Measurements from ENCODE around the gene EVC2.

EVC2 gene

DNA sequence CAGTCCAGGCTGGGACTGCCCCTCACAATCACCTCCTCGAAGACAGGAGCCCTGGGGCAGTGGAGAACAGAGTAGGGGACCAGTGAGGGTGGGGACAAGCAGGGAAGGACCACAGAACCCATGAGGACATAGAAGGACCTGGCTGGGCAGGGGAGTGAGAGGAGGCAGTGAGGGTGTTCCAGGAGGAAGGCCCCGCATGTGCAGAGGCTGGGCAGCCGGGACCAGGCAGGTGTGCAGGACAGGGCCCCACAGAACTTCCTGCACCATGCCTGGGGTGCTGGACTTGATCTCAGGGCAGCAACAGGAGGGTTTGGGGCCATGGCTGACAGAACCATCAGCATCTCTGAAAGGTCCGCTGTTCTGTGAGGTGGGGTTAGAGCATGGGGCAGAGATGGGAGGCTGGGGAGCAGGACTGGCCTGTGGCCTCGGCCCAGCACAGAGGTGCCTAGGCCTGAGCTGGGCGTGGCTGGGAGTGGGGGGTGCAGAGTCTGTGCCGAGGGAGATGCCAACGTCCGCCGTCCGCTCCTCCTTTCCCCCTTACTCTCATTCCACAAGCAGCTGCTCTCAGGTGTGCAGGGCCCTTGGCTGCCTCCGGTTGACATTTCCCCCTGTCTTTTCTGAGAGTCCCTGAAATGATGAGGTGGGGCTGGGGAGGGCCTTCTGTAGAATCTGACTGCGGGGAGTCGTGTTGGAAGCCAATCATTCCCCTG is 43.5 kb upstream of the EVC2 start:
- Histone ChIP-seq H3K9me3 (ENCODE audit: insufficient read depth, low read length) (no peaks in the 10 kb centered on the region), H3K27me3 (ENCODE audit: low read depth, low read length) (no peaks in the 10 kb centered on the region), H3K79me2 (ENCODE audit: low read length) (no peaks in the 10 kb centered on the region), H3K4me3 (ENCODE audit: low read length) (no peak overlapping the region), H4K20me1 (ENCODE audit: insufficient read depth, low read length) (no peaks in the 10 kb centered on the region), H3K4me1 (ENCODE audit: low read length) (peaks cover 15% of the 10 kb centered on the region), H3K27ac (ENCODE audit: low read length) (no peak overlapping the region), H3K9ac (ENCODE audit: low read length) (no peak overlapping the region), H3K36me3 (replicated peaks; ENCODE audit: low read depth, low read length) (peaks cover 13% of the 10 kb centered on the region), H3K4me2 (ENCODE audit: low read length) (no peak overlapping the region), H2AFZ (ENCODE audit: low read depth, low read length) (no peak overlapping the region)
- no peak for TF ChIP-seq EZH2phosphoT487 (IDR thresholded peaks at IDR 0.05; ENCODE audit: low read depth)
- TF ChIP-seq, protein P1, sequence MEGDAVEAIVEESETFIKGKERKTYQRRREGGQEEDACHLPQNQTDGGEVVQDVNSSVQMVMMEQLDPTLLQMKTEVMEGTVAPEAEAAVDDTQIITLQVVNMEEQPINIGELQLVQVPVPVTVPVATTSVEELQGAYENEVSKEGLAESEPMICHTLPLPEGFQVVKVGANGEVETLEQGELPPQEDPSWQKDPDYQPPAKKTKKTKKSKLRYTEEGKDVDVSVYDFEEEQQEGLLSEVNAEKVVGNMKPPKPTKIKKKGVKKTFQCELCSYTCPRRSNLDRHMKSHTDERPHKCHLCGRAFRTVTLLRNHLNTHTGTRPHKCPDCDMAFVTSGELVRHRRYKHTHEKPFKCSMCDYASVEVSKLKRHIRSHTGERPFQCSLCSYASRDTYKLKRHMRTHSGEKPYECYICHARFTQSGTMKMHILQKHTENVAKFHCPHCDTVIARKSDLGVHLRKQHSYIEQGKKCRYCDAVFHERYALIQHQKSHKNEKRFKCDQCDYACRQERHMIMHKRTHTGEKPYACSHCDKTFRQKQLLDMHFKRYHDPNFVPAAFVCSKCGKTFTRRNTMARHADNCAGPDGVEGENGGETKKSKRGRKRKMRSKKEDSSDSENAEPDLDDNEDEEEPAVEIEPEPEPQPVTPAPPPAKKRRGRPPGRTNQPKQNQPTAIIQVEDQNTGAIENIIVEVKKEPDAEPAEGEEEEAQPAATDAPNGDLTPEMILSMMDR (IDR thresholded peaks at IDR 0.05; ENCODE audit: low read depth, low read length) = no peak

DNA sequence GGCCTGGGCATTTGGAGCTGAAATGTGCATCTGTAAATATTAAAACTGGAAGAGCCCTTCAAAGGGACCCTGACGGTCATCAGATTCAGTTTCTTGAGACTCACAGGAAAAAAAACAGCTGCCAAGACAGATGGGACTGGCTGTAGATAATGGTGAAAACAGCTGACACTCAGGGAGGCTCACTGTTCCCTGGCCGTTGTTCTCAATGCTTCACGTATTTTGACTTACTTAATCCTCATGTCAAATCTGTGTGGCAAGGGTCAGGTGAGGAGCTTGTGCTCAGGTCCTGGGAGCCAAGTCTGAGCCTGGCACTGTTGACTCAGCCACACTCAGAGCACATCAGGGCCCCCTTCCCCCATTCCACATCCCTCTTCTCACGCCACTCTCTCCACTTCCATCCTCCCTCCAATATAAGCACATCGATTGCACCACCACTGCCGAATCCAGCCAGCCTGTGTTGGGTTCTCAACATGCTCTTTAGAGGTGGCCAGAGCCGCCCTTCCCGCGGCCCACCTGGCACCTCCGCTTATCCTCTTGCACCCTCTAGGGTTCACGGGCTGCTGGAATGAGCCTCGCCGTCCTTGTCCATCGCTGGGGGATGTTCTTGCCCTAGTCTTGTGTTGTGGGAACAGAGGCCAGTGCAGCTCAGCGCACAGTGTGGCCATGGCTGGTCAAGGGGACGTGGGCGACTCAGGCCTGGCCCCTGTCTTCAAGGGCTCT is 42.7 kb upstream of the EVC2 start:
- H3K4me3 ChIP-seq (ENCODE audit: low read length) = no peak overlapping the region
- H3K9me3 ChIP-seq (ENCODE audit: insufficient read depth, low read length) = no peaks in the 10 kb centered on the region
- H3K4me1 ChIP-seq (ENCODE audit: low read length) = peaks cover 15% of the 10 kb centered on the region
- H2AFZ ChIP-seq (ENCODE audit: low read depth, low read length) = no peak overlapping the region
- no peaks in the 10 kb centered on the region for H3K79me2 ChIP-seq (ENCODE audit: low read length)
- H3K27ac ChIP-seq (ENCODE audit: low read length) = no peak overlapping the region
- H3K9ac ChIP-seq (ENCODE audit: low read length) = no peak overlapping the region
- H3K4me2 ChIP-seq (ENCODE audit: low read length) = no peak overlapping the region
- no peaks in the 10 kb centered on the region for H3K27me3 ChIP-seq (ENCODE audit: low read depth, low read length)
- H4K20me1 ChIP-seq (ENCODE audit: insufficient read depth, low read length) = no peaks in the 10 kb centered on the region
- H3K36me3 ChIP-seq (replicated peaks; ENCODE audit: low read depth, low read length) = peaks cover 13% of the 10 kb centered on the region
- TF ChIP-seq, protein P1 (IDR thresholded peaks at IDR 0.05; ENCODE audit: low read depth, low read length) = no peak
- no peak for TF ChIP-seq EZH2phosphoT487 (IDR thresholded peaks at IDR 0.05; ENCODE audit: low read depth)

- Histone ChIP-seq H3K9ac (ENCODE audit: low read length) (no peak overlapping the region), H3K27me3 (ENCODE audit: low read depth, low read length) (no peaks in the 10 kb centered on the region), H3K27ac (ENCODE audit: low read length) (no peak overlapping the region), H3K4me1 (ENCODE audit: low read length) (peaks cover 15% of the 10 kb centered on the region), H3K4me3 (ENCODE audit: low read length) (no peak overlapping the region), H3K4me2 (ENCODE audit: low read length) (no peak overlapping the region), H3K9me3 (ENCODE audit: insufficient read depth, low read length) (no peaks in the 10 kb centered on the region), H3K36me3 (replicated peaks; ENCODE audit: low read depth, low read length) (peaks cover 14% of the 10 kb centered on the region), H3K79me2 (ENCODE audit: low read length) (no peaks in the 10 kb centered on the region), H2AFZ (ENCODE audit: low read depth, low read length) (no peak overlapping the region), H4K20me1 (ENCODE audit: insufficient read depth, low read length) (no peaks in the 10 kb centered on the region)
- TF ChIP-seq EZH2phosphoT487 (IDR thresholded peaks at IDR 0.05; ENCODE audit: low read depth) = no peak
- TF ChIP-seq, protein P1 (IDR thresholded peaks at IDR 0.05; ENCODE audit: low read depth, low read length) = no peak
Measured at GRCh38 chr4:5750052-5750945, 41.9 kb upstream of the EVC2 start.

DNA sequence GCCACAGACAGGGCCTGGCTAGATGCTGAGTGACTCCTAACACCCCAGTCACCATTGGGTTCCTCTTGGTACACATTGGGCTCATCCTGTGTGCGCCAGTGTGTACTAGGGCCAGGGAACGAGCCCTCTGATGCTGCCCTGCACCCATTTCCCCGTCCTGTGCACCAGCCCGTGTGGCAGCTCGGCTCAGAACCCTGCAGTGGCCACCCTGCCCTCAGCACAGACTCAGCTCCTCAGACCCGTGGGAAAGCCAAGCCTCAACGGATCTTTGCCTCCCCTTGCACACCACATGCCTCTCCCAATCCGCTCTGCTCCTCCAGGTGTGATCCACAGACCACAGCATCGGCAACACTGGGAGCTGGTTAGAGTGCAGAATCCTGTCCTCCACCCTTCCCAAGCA is 41.2 kb upstream of the EVC2 start:
- H3K4me2 ChIP-seq (ENCODE audit: low read length) = no peak overlapping the region
- no peak overlapping the region for H3K4me3 ChIP-seq (ENCODE audit: low read length)
- H4K20me1 ChIP-seq (ENCODE audit: insufficient read depth, low read length) = no peaks in the 10 kb centered on the region
- no peak for TF ChIP-seq EZH2phosphoT487 (IDR thresholded peaks at IDR 0.05; ENCODE audit: low read depth)
- TF ChIP-seq, protein P1 (IDR thresholded peaks at IDR 0.05; ENCODE audit: low read depth, low read length) = no peak
- no peak overlapping the region for H3K9ac ChIP-seq (ENCODE audit: low read length)
- peaks cover 21% of the 10 kb centered on the region for H3K36me3 ChIP-seq (replicated peaks; ENCODE audit: low read depth, low read length)
- H3K9me3 ChIP-seq (ENCODE audit: insufficient read depth, low read length) = no peaks in the 10 kb centered on the region
- no peak overlapping the region for H2AFZ ChIP-seq (ENCODE audit: low read depth, low read length)
- H3K79me2 ChIP-seq (ENCODE audit: low read length) = no peaks in the 10 kb centered on the region
- no peak overlapping the region for H3K27ac ChIP-seq (ENCODE audit: low read length)
- peaks cover 15% of the 10 kb centered on the region for H3K4me1 ChIP-seq (ENCODE audit: low read length)
- H3K27me3 ChIP-seq (ENCODE audit: low read depth, low read length) = no peaks in the 10 kb centered on the region

All from OCI-LY3 (cell line).